ACC112 (cell line): ENCODE results near the gene CSF1.

Experiments used
- H2AFZ ChIP-seq: fragments of 200-600 bp; sonication (generic); one replicate; pipeline ENCODE4 v1.6.0; 2017; ENCODE audit warnings: antibody characterized with exemption, low read length; ENCODE audit not compliant: unreplicated experiment
- H3K27ac ChIP-seq: fragments of 200-600 bp; sonication (generic); 2 replicates; pipeline ENCODE4 v1.5.1; 2014; ENCODE audit warnings: low read depth, mild to moderate bottlenecking, antibody characterized with exemption, low read length, moderate library complexity
- H3K27me3 ChIP-seq: fragments of 200-600 bp; sonication (generic); 2 replicates; pipeline ENCODE4 v1.6.1; 2014; ENCODE audit warnings: mild to moderate bottlenecking, antibody characterized with exemption, low read length, moderate library complexity, mixed read lengths; ENCODE audit not compliant: insufficient read depth
- H3K36me3 ChIP-seq: fragments of 200-600 bp; sonication (generic); 2 replicates; pipeline ENCODE4 v1.6.1; 2016; ENCODE audit warnings: mild to moderate bottlenecking, antibody characterized with exemption, low read length, moderate library complexity, mixed read lengths; ENCODE audit not compliant: insufficient read depth
- H3K4me1 ChIP-seq: fragments of 200-600 bp; sonication (generic); one replicate; pipeline ENCODE4 v1.6.1; 2016; ENCODE audit warnings: low read length, mixed read lengths; ENCODE audit not compliant: insufficient read depth, unreplicated experiment, control insufficient read depth
- H3K4me3 ChIP-seq: fragments of 200-600 bp; sonication (generic); 2 replicates; pipeline ENCODE4 v1.5.1; 2014; ENCODE audit warnings: mild to moderate bottlenecking, low read depth, low read length
- H3K79me2 ChIP-seq: fragments of 200-600 bp; sonication (generic); one replicate; pipeline ENCODE4 v1.6.0; 2016; ENCODE audit warnings: low read length; ENCODE audit not compliant: control insufficient read depth, unreplicated experiment, insufficient read depth

Gene CSF1

DNA sequence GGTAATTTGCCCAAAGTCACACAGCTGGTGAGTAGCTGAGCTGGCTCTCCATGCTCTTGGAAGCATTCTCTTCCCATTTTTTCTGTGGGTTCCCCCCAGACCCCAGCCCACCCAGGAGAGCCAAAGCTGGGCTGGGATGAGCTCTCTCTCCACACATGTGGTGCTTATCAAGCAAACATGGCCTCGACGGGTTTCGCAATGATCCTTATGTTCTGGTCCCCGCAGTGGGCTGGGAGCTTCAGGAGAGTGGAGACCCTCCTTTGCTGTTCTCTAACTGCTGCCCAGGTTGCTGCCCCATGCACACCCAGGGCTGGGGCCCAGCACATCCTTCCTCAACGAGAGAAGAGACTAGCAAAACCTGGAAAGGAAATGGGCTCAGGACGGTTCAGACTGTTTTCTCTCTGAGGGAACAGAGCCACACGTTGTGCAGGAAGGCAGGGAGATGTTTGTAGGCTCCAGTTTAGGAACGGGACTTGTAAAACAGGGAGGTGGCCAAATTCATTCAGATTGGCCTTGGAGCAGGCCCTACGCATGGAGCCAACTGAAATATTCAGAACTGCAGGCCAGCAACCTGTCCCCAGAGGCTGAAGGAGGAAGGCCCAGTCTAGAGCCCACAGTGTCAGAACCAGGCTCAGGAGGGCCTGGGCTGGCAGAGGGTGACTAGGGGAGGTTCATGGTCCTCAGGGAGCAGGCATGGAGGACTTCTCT, 27.2 kb upstream of the CSF1 start:
- Histone ChIP-seq H2AFZ (no peak overlapping the region), H3K4me1 (no peaks in the 10 kb centered on the region), H3K27me3 (no peaks in the 10 kb centered on the region), H3K27ac (no peak overlapping the region), H3K79me2 (no peaks in the 10 kb centered on the region), H3K4me3 (no peak overlapping the region), H3K36me3 (no peaks in the 10 kb centered on the region)

- Histone ChIP-seq H2AFZ (no peak overlapping the region), H3K27ac (no peak overlapping the region), H3K79me2 (no peaks in the 10 kb centered on the region), H3K27me3 (no peaks in the 10 kb centered on the region), H3K36me3 (no peaks in the 10 kb centered on the region), H3K4me1 (no peaks in the 10 kb centered on the region), H3K4me3 (no peak overlapping the region)
Observed at GRCh38 chr1:109884242-109884891, 26.3 kb upstream of the CSF1 start.

DNA sequence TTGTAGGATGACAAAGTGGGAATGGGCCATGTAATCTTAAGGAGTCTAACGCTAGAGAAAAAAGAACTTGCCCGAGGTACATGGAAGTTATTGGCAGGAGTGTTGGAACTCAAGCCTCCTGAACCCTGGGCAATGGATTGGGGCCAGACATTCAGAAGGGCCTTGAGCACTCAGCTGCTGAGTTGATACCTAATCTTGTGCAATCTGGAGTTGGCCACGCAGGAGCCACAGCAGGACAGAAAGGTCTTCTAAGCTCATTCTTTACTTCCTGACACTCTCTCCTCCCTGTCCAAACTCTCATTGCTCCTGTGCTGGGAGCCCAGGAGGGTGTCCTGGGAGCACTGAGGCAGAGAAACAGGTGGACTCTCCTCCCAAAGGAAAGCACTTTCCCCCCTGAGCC, 25.1 kb upstream of the CSF1 start:
- Histone ChIP-seq H3K36me3 (no peaks in the 10 kb centered on the region), H3K79me2 (no peaks in the 10 kb centered on the region), H3K27me3 (no peaks in the 10 kb centered on the region), H3K4me3 (no peak overlapping the region), H2AFZ (no peak overlapping the region), H3K4me1 (no peaks in the 10 kb centered on the region), H3K27ac (no peak overlapping the region)

GRCh38 chr1:109886827-109887226, 23.8 kb upstream of the CSF1 start:
- no peak overlapping the region for H3K27ac ChIP-seq
- no peaks in the 10 kb centered on the region for H3K79me2 ChIP-seq
- no peak overlapping the region for H2AFZ ChIP-seq
- no peak overlapping the region for H3K4me3 ChIP-seq
- H3K4me1 ChIP-seq, result no peaks in the 10 kb centered on the region
- no peaks in the 10 kb centered on the region for H3K27me3 ChIP-seq
- H3K36me3 ChIP-seq, result no peaks in the 10 kb centered on the region

GRCh38 chr1:109887271-109887670, 23.4 kb upstream of the CSF1 start:
- Histone ChIP-seq H3K4me1 (peaks cover 4% of the 10 kb centered on the region), H3K27me3 (no peaks in the 10 kb centered on the region), H3K36me3 (no peaks in the 10 kb centered on the region), H3K79me2 (no peaks in the 10 kb centered on the region), H2AFZ (no peak overlapping the region), H3K4me3 (no peak overlapping the region), H3K27ac (no peak overlapping the region)

DNA sequence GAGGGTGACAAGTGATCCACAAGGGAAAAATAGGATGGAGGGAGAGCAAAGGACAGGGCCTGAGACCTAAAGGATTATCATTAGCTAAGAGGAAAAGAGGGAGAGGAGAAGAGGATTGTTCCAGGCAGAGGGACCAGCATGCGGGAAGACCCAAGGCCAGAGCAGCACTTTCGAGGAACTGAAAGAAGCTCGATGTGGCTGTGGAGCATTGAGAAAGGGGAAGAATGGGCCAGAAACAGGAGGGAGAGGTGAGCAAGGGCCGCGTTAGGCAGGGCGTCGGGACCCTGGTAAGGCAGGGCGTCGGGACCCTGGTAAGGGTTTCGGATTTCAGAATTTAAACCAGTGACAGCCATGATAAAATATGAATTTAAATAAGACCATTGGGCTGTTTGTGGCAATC, 22.8 kb upstream of the CSF1 start:
- Histone ChIP-seq H3K27ac (no peak overlapping the region), H2AFZ (no peak overlapping the region), H3K36me3 (no peaks in the 10 kb centered on the region), H3K4me1 (peaks cover 10% of the 10 kb centered on the region), H3K79me2 (no peaks in the 10 kb centered on the region), H3K27me3 (no peaks in the 10 kb centered on the region), H3K4me3 (no peak overlapping the region)

DNA sequence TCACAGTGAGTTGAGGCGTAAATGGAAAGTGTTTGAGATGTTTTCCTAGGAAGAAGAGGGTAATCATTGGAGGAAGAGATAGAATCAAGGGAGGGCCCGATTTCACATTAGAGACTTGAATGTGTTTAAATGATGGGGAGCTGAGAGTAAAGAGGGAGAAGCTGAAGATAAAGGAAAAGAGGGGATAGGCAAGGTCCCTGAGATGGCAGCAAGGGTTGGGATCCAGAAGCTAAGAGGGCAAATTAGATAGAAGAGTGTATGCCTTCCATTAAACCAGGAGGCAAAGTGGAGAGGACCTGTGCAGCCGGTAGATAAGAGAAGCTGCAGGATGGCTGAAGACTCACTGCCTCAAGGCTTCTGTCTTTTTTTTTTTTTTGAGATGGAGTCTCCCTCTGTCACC, 21.6 kb upstream of the CSF1 start:
- peaks cover 12% of the 10 kb centered on the region for H3K4me1 ChIP-seq
- no peaks in the 10 kb centered on the region for H3K79me2 ChIP-seq
- H3K27me3 ChIP-seq, result no peaks in the 10 kb centered on the region
- H3K4me3 ChIP-seq, result no peak overlapping the region
- no peak overlapping the region for H3K27ac ChIP-seq
- H2AFZ ChIP-seq, result no peak overlapping the region
- H3K36me3 ChIP-seq, result no peaks in the 10 kb centered on the region

- peaks cover 15% of the 10 kb centered on the region for H3K4me1 ChIP-seq
- no peaks in the 10 kb centered on the region for H3K27me3 ChIP-seq
- H3K36me3 ChIP-seq, result no peaks in the 10 kb centered on the region
- H2AFZ ChIP-seq, result no peak overlapping the region
- no peaks in the 10 kb centered on the region for H3K79me2 ChIP-seq
- H3K27ac ChIP-seq, result no peak overlapping the region
- H3K4me3 ChIP-seq, result no peak overlapping the region
Observed at GRCh38 chr1:109890115-109890953, 20.3 kb upstream of the CSF1 start.

DNA sequence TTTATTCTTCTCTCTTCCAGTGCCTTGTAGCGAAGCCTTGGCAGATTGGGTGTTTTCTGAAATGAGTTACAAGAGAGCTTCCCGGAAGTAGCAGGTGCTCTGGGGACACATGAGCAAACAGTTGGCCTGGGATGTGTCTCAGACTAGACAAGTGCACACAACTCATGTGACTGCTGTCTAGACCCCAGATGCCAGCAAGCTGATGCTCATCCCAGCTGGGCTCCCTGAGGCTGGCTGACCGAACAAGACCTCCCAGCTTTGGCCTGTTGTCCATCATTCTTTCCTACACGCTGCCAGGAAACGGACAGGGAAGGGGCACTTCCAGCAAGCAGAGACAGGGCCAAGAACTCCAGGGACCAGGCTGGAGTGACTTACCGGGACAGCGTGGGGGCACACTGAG, 18.7 kb upstream of the CSF1 start:
- Histone ChIP-seq H3K36me3 (no peaks in the 10 kb centered on the region), H3K27ac (no peak overlapping the region), H3K27me3 (no peaks in the 10 kb centered on the region), H3K79me2 (no peaks in the 10 kb centered on the region), H3K4me3 (no peak overlapping the region), H3K4me1 (peaks cover 27% of the 10 kb centered on the region), H2AFZ (no peak overlapping the region)

- H2AFZ ChIP-seq, result no peak overlapping the region
- H3K4me1 ChIP-seq, result peaks cover 27% of the 10 kb centered on the region
- no peaks in the 10 kb centered on the region for H3K36me3 ChIP-seq
- no peak overlapping the region for H3K4me3 ChIP-seq
- H3K27ac ChIP-seq, result no peak overlapping the region
- no peaks in the 10 kb centered on the region for H3K27me3 ChIP-seq
- no peaks in the 10 kb centered on the region for H3K79me2 ChIP-seq
Observed at GRCh38 chr1:109892561-109893368, 17.9 kb upstream of the CSF1 start.
